ENCODE measurements around the gene LIG1. TPM values are rescaled to one million over a fixed set of nuclear protein-coding genes. Genes with fewer than 3 reads are reported as not detected.
A peak's percentile ranks its signal among the peaks of the same experiment; 100 is the strongest.

Gene LIG1
- total RNA-seq, result 94.7 and 100 TPM in 2 replicates
- 64.0 and 68.2 TPM in 2 replicates for polyA plus RNA-seq
- polyA plus RNA-seq (2011; cell fraction: cytosol; rRNA removed), result 57.2 and 61.2 TPM in 2 replicates
- 263 and 287 TPM in 2 replicates for polyA plus RNA-seq (2011; cell fraction: nucleus; rRNA removed)
- polyA plus RNA-seq (2012), result 50.6 and 62.2 TPM in 2 replicates
- 80.2 and 82.9 TPM in 2 replicates for polyA minus RNA-seq
- polyA minus RNA-seq (2011; cell fraction: cytosol; rRNA and poly(A)+ RNA removed), result 34.8 TPM
- 69.1 and 88.4 TPM in 2 replicates for polyA minus RNA-seq (2011; cell fraction: nucleus; rRNA and poly(A)+ RNA removed)
- percentile 67 among the genes with signal in this experiment for Bru-seq, nascent RNA
- percentile 72 among the genes with signal in this experiment for BruChase-seq, experiment 1, labeled RNA remaining after a 6-hour chase
- percentile 73 among the genes with signal in this experiment for BruChase-seq, experiment 2, labeled RNA remaining after a 2-hour chase
- long read RNA-seq, transcript LIG1-201 (28 exons, 3,384 nt), result major isoform, 63 of 170 reads
- long read RNA-seq, partial matches to known transcripts, result 20 of 170 reads
- long read RNA-seq, other reads (novel, unspliced or antisense), result 85 of 170 reads

DNA sequence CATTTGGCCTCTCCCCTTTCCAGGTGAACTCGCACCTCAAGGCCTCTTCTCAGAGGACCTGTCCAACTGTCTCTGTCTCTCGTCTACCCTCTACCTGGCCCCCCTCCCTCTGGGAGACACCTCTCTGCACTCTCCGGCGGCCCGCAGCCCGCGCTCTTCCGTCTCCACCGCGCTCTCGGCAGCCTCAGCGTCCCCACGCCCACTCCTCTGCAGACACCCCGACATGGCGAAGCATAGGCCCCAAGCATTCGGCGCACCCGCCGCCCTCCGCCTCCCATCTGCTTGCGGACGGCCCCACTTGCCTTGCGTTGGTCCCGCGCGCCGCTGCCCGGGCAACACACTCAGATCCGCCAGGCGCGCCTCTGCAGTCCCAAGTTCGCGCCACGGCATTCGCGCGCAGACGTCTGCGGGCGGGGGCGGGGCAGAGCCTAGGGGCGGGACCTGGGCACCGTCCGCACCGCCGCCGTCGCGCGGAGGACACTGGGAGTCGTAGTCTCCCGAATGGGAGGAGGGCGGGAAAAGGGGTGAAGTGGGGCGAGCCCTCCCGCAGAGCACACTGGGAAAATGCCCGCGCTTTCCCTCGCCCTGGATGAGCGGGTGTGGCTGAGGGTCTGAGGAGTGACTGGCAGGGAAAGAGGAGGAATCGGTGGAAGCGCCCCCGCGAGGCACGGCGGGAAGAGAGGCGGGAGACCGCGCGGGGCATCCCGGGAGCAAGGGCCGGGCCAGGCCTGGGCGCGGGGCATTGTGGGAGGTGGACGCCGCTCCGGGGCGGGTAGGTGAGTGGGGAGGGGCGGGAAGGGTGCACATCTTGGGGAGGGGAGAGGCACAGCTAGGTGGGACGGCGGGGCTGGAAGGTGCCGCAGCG, at the start of gene LIG1, which contains the start of gene ZSWIM9:
TSS of gene LIG1 (minus strand) at position 406 of the 865 bp plus-strand sequence. CDS start 4,778 bp downstream, outside the sequence.
TSS of gene ZSWIM9 (plus strand) at position 742 of the 865 bp plus-strand sequence. CDS start 1,123 bp downstream, outside the sequence.
- FAIRE-seq (peak; percentile 93), DNase-seq (ENCODE audit: low read depth, low spot score) (peak; percentile 97)
- peak within 1 kb of the TSS; percentile 85 for H3K9ac ChIP-seq (replicated peaks; ENCODE audit: extremely low read depth, insufficient read depth, low read length)
- peak within 1 kb of the TSS; percentile 92 for H3K4me2 ChIP-seq (ENCODE audit: insufficient read depth, low read length)
- H3K36me3 ChIP-seq (ENCODE audit: control insufficient read depth in 2 of 2, extremely low read depth in 1 of 2, insufficient read depth in 2 of 2, low read length in 2 of 2), result peaks cover 0 to 6% of the 10 kb centered on the region in 2 experiments
- peaks cover 13% of the 10 kb centered on the region for H3K4me1 ChIP-seq (ENCODE audit: control insufficient read depth, extremely low read depth, insufficient read depth, low read length)
- peak within 1 kb of the TSS; percentile 99 for H2AFZ ChIP-seq (ENCODE audit: low read depth, low read length)
- no peaks in the 10 kb centered on the region for H3K9me3 ChIP-seq (replicated peaks; ENCODE audit: control insufficient read depth, insufficient read depth, low read length)
- BruUV-seq (replicated peaks), result no TSS peak
- ChIA-PET CTCF (interaction anchor here (0.6 to 1.5 kb wide), 7 partner anchors 10 to 67 kb away, joined by 3 to 15 read pairs (median 4); no protein-coding TSS in a partner anchor), POLR2A (interaction anchor here (0.6 to 1.0 kb wide), 5 partner anchors 16 to 1079 kb away, joined by 3 to 9 read pairs (median 3); no protein-coding TSS in a partner anchor)
- H3K27me3 ChIP-seq (ENCODE audit: control insufficient read depth in 2 of 2, insufficient read depth in 2 of 2, low read length in 2 of 2), result no peaks in the 10 kb centered on the region
- intact Hi-C loops (cut with micrococcal nuclease) (loop anchor here (1.0 to 5.0 kb wide), 7 partner anchors 18 to 402 kb away; no protein-coding TSS in a partner anchor), dilution Hi-C loops (cut with MboI; ENCODE audit: extremely low pct_ligation_motif_present, low sequenced_read_pairs) (no loop called here)
- no peaks in the 10 kb centered on the region for H3K9me1 ChIP-seq (replicated peaks; ENCODE audit: control insufficient read depth, extremely low read depth, insufficient read depth, low read length)
- peaks cover 28% of the 10 kb centered on the region for H3K79me2 ChIP-seq (ENCODE audit: control insufficient read depth, insufficient read depth, low read length)
- H3K4me3 ChIP-seq (replicated peaks in 1 of 3; ENCODE audit: insufficient read depth in 1 of 3, low read depth in 1 of 3, low read length in 3 of 3), result peak within 1 kb of the TSS; percentile 69 to 88 (median 87)
- H4K20me1 ChIP-seq (replicated peaks; ENCODE audit: control insufficient read depth, extremely low read depth, insufficient read depth, low read length), result no peaks in the 10 kb centered on the region
- H3K27ac ChIP-seq (ENCODE audit: insufficient read depth, low read depth, low read length), result peak within 1 kb of the TSS; percentile 76
- TF ChIP-seq, protein P1, sequence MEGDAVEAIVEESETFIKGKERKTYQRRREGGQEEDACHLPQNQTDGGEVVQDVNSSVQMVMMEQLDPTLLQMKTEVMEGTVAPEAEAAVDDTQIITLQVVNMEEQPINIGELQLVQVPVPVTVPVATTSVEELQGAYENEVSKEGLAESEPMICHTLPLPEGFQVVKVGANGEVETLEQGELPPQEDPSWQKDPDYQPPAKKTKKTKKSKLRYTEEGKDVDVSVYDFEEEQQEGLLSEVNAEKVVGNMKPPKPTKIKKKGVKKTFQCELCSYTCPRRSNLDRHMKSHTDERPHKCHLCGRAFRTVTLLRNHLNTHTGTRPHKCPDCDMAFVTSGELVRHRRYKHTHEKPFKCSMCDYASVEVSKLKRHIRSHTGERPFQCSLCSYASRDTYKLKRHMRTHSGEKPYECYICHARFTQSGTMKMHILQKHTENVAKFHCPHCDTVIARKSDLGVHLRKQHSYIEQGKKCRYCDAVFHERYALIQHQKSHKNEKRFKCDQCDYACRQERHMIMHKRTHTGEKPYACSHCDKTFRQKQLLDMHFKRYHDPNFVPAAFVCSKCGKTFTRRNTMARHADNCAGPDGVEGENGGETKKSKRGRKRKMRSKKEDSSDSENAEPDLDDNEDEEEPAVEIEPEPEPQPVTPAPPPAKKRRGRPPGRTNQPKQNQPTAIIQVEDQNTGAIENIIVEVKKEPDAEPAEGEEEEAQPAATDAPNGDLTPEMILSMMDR (IDR thresholded peaks at IDR 0.05; ENCODE audit: extremely low read depth in 1 of 2, insufficient read depth in 1 of 2, low read depth in 1 of 2, low read length in 2 of 2), result peak in 1 of 2 donors; percentile 20
- TF ChIP-seq EZH2 (IDR thresholded peaks at IDR 0.05; ENCODE audit: borderline replicate concordance, low read depth, low read length, severe bottlenecking) (no peak), POLR2AphosphoS5 (IDR thresholded peaks at IDR 0.05; ENCODE audit: insufficient read depth, low read depth, low read length) (peak; percentile 38), MYC (IDR thresholded peaks at IDR 0.05; ENCODE audit: low read depth, low read length) (no peak)

Measured in endothelial cell of umbilical vein (primary cell).